Activated CD8-positive, alpha-beta T cell treated with anti-CD3 and anti-CD28 coated beads for 36 hours (primary cell): ENCODE measurements around the gene ATP13A3. TPM values are rescaled to one million over a fixed set of nuclear protein-coding genes. Genes with fewer than 3 reads are reported as not detected.
A peak's percentile ranks its signal among the peaks of the same experiment; 100 is the strongest.
"Not testable (repeated sequence)": the region's sequence is repeated elsewhere in the genome, so short reads cannot be mapped to it uniquely, and the experiment has no call there.

Experiments used
- ATAC-seq: fragments of 200-7000 bp; cut with Tn5 transposase; one replicate; pipeline ENCODE4 v1.10.0; 2021; ENCODE audit warnings: mild to moderate bottlenecking, moderate library complexity
- CTCF ChIA-PET: fragments of 350-600 bp; sonication (Branson Sonifier 250); formaldehyde crosslinking; loops from one replicate; lab custom pipeline; 2021; ENCODE audit warnings: antibody characterized with exemption; lab: Charles Lee
- POLR2A ChIA-PET: fragments of 350-600 bp; sonication (Branson Sonifier 250); formaldehyde crosslinking; loops from one replicate; lab custom pipeline; 2021; ENCODE audit warnings: antibody characterized with exemption; lab: Charles Lee
- DNase-seq: peaks from one replicate; pipeline ENCODE4 v3.0.0-alpha.2; 2020
- H3K27ac Mint-ChIP-seq: one replicate; pipeline ENCODE4 v1.8.0; 2021; ENCODE audit warnings: mild to moderate bottlenecking, mixed read lengths
- H3K27me3 Mint-ChIP-seq: one replicate; pipeline ENCODE4 v1.8.0; 2021; ENCODE audit warnings: mixed read lengths
- H3K36me3 Mint-ChIP-seq: one replicate; pipeline ENCODE4 v1.8.0; 2021; ENCODE audit warnings: low read depth, mixed read lengths
- H3K4me1 Mint-ChIP-seq: one replicate; pipeline ENCODE4 v1.8.0; 2021; ENCODE audit warnings: low read depth, mixed read lengths
- H3K4me3 Mint-ChIP-seq: one replicate; pipeline ENCODE4 v1.8.0; 2021; ENCODE audit warnings: mild to moderate bottlenecking, moderate library complexity, mixed read lengths
- H3K9me3 Mint-ChIP-seq: one replicate; pipeline ENCODE4 v1.8.0; 2021; ENCODE audit warnings: mixed read lengths
- CTCF ChIP-seq: fragments of 200-600 bp; IDR thresholded peaks from one replicate; pipeline ENCODE4 v1.8.0; 2022; ENCODE audit warnings: antibody characterized with exemption, mild to moderate bottlenecking
- intact Hi-C: fragments of 100-400 bp; cut with micrococcal nuclease; formaldehyde crosslinking; loops from one replicate; pipeline ENCODE4 v1.10.0; 2022
- total RNA-seq, 2 experiments: library from RNA; stranded (reverse); gene quantifications; one replicate each; pipeline ENCODE4 v1.2.3, GENCODE V29; 2021

Gene ATP13A3
- total RNA-seq, 2 experiments from 2014 or later = 101 to 110 TPM

DNA sequence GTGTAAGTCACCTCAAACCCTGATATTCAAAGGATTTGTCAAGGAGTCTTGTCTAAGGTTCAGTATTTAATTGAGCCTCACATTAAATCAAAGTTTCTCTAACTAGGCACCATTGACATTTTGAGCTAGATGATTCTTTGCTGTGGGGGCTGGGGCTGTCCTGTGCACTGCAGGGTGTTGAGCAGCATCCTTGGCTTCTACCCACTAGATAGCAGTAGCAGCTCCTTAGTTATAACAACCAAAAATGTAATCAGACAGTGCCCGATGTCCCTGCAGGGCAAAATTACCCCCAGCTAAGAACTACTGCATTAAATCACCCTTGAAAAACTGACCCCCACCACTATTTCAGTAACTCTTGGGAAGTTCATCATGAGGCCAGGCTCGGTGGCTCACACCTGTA is 17.3 kb upstream of the ATP13A3 start:
- no peak for TF ChIP-seq CTCF
- H3K27ac Mint-ChIP-seq = no peak overlapping the region

GRCh38 chr3:194503081-194503531 is 16.3 kb upstream of the ATP13A3 start:
- no peak for TF ChIP-seq CTCF
- H3K27ac Mint-ChIP-seq = no peak overlapping the region
- H3K27me3 Mint-ChIP-seq = no peaks in the 10 kb centered on the region
- H3K4me1 Mint-ChIP-seq = no peaks in the 10 kb centered on the region
- H3K9me3 Mint-ChIP-seq = no peaks in the 10 kb centered on the region
- peaks cover 2% of the 10 kb centered on the region for H3K36me3 Mint-ChIP-seq
- ATAC-seq = no peak
- DNase-seq = no peak
- no peak overlapping the region for H3K4me3 Mint-ChIP-seq
- CTCF ChIA-PET = interaction anchor here (1.0 to 1.5 kb wide), 2 partner anchors 17 to 31 kb away, joined by 3 to 4 read pairs; no protein-coding TSS in a partner anchor
- intact Hi-C loops = no loop called here
- POLR2A ChIA-PET = no interaction called here

More for the DNA sequence above, 17.3 kb upstream of the ATP13A3 start:
- POLR2A ChIA-PET = interaction anchor here (1.0 kb wide), 1 partner anchor 10 kb away, joined by 3 read pairs; no protein-coding TSS in a partner anchor
- DNase-seq (no peak), ATAC-seq (no peak)
- intact Hi-C loops = no loop called here
- Mint-ChIP-seq H3K9me3 (no peaks in the 10 kb centered on the region), H3K27me3 (no peaks in the 10 kb centered on the region), H3K4me3 (no peak overlapping the region), H3K4me1 (no peaks in the 10 kb centered on the region), H3K36me3 (peaks cover 2% of the 10 kb centered on the region)
- CTCF ChIA-PET = interaction anchor here (1.5 kb wide), 1 partner anchor 32 kb away, joined by 4 read pairs; no protein-coding TSS in a partner anchor

GRCh38 chr3:194500198-194500597 is 13.4 kb upstream of the ATP13A3 start:
- no peak for TF ChIP-seq CTCF
- no peaks in the 10 kb centered on the region for H3K9me3 Mint-ChIP-seq
- no peak overlapping the region for H3K4me3 Mint-ChIP-seq
- intact Hi-C loops = no loop called here
- ChIA-PET POLR2A (no interaction called here), CTCF (no interaction called here)
- no peak for ATAC-seq
- H3K27me3 Mint-ChIP-seq = no peaks in the 10 kb centered on the region
- H3K36me3 Mint-ChIP-seq = peaks cover 2% of the 10 kb centered on the region
- H3K27ac Mint-ChIP-seq = no peak overlapping the region
- no peak for DNase-seq
- H3K4me1 Mint-ChIP-seq = peaks cover 8% of the 10 kb centered on the region

- H3K4me1 Mint-ChIP-seq, H3K27me3 Mint-ChIP-seq, H3K36me3 Mint-ChIP-seq, H3K4me3 Mint-ChIP-seq, H3K9me3 Mint-ChIP-seq, DNase-seq, ATAC-seq, intact Hi-C loops, H3K27ac Mint-ChIP-seq: not testable (repeated sequence)
- ChIA-PET POLR2A (interaction anchor here (1.1 kb wide), 1 partner anchor 12 kb away, joined by 7 read pairs; the partner anchor contains the start of gene ATP13A3), CTCF (interaction anchor here (0.8 kb wide), 1 partner anchor 74 kb away, joined by 3 read pairs; no protein-coding TSS in a partner anchor)
Observed at GRCh38 chr3:194499516-194499915, 12.7 kb upstream of the ATP13A3 start.

GRCh38 chr3:194497799-194498575 is 11.2 kb upstream of the ATP13A3 start:
- Mint-ChIP-seq H3K4me3 (no peak overlapping the region), H3K36me3 (peaks cover 2% of the 10 kb centered on the region), H3K27me3 (no peaks in the 10 kb centered on the region), H3K9me3 (no peaks in the 10 kb centered on the region), H3K27ac (no peak overlapping the region), H3K4me1 (peaks cover 8% of the 10 kb centered on the region)
- ChIA-PET CTCF (interaction anchor here (0.6 to 2.5 kb wide), 4 partner anchors 13 to 154 kb away, joined by 3 to 12 read pairs (median 4); no protein-coding TSS in a partner anchor), POLR2A (interaction anchor here (1.0 to 1.6 kb wide), 2 partner anchors 58 to 75 kb away, joined by 3 read pairs; no protein-coding TSS in a partner anchor)
- no peak for TF ChIP-seq CTCF
- ATAC-seq (peak; percentile 77), DNase-seq (peak; percentile 9)
- intact Hi-C loops = no loop called here
